NT2/D1 (cell line): ENCODE results near the gene PAQR5.

ENCODE experiments used
- SUZ12 ChIP-seq: IDR thresholded peaks from 2 replicates; pipeline ENCODE4 v1.6.1; 2011; ENCODE audit not compliant: insufficient read length, insufficient read depth; ENCODE audit errors: extremely low read depth
- YY1 ChIP-seq: IDR thresholded peaks from 2 replicates; pipeline ENCODE4 v1.6.1; 2011; ENCODE audit not compliant: insufficient read length, insufficient read depth

- TF ChIP-seq YY1 (no peak), SUZ12 (no peak)
Measured at GRCh38 chr15:69412701-69413100, 114.0 kb downstream of the PAQR5 start.
